Ovary (tissue), 9 donors: ENCODE measurements around the gene SLC1A7. TPM values are rescaled to one million over a fixed set of nuclear protein-coding genes. Genes with fewer than 3 reads are reported as not detected.

Experiments
- DNase-seq, 5 donors: peaks; one replicate each; pipeline ENCODE4 v3.0.0-alpha.2; 2019 to 2020
- H3K27ac ChIP-seq, 2 donors: fragments of 200-600 bp; one replicate each; pipeline versions ENCODE4 v1.5.1 to v1.8.0; 2019 to 2022
- H3K27me3 ChIP-seq: fragments of 200-600 bp; one replicate; pipeline ENCODE4 v1.8.0; 2022
- H3K36me3 ChIP-seq: fragments of 200-600 bp; sonication (generic); one replicate; pipeline ENCODE4 v1.5.1; 2019
- H3K4me1 ChIP-seq: one replicate; pipeline ENCODE4 v1.8.1; 2013; ENCODE audit warnings: mild to moderate bottlenecking, moderate library complexity; ENCODE audit not compliant: insufficient read depth
- H3K4me3 ChIP-seq: fragments of 200-600 bp; sonication (generic); one replicate; pipeline ENCODE4 v1.5.1; 2017
- H3K9me3 ChIP-seq, 2 donors: fragments of 200-600 bp in 1 of 2; sonication (generic) in 1 of 2; one replicate each; pipeline versions ENCODE4 v1.5.1 to v1.8.1; 2013 to 2019; ENCODE audit warnings: mild to moderate bottlenecking in 1 of 2, moderate library complexity in 1 of 2
- CTCF ChIP-seq, 3 donors: fragments of 450-650 bp in 2 of 3; fragments of 200-600 bp in 1 of 3; IDR thresholded peaks; one replicate each; pipeline versions ENCODE4 v1.5.1 to v1.8.0; 2016 to 2022; ENCODE audit warnings: antibody characterized with exemption in 3 of 3, mild to moderate bottlenecking in 1 of 3
- EP300 ChIP-seq: sonication (generic); formaldehyde crosslinking; IDR thresholded peaks from one replicate; pipeline ENCODE4 v1.6.1; 2017; ENCODE audit warnings: antibody characterized with exemption
- POLR2A ChIP-seq: fragments of 450-650 bp; IDR thresholded peaks from one replicate; pipeline ENCODE4 v1.6.1; 2017; ENCODE audit warnings: antibody characterized with exemption, mild to moderate bottlenecking, moderate library complexity
- WGBS, 3 donors: extraction: QIAGEN DNeasy Blood & Tissue Kit in 1 of 3; methylation state at CpG; one replicate each; pipeline versions ENCODE4 v1.1.5 to v1.1.7; 2013 to 2017; 5-methylcytosine and 5-hydroxymethylcytosine counted together
- intact Hi-C, 4 donors: fragments of 100-400 bp; cut with DNase I; formaldehyde crosslinking; loops; one replicate each; pipeline versions ENCODE4 v1.11.0 to v1.15.1; 2022 to 2023
- polyA plus RNA-seq, 2 donors: library from polyadenylated mRNA; stranded (reverse); fragments of 200-250 nt in 1 of 2; fragments of 350-450 nt in 1 of 2; fragmentation: Illumina TruSeq in 1 of 2; extraction: RNeasy Lipid Tissue Mini Kit (QIAGEN cat#74804) in 1 of 2; gene quantifications; one replicate each; pipeline ENCODE4 v1.2.3, GENCODE V29; 2013 to 2014
- total RNA-seq, 7 donors: library from RNA; depleted of rRNA in 2 of 7; stranded (reverse); fragments of >200 nt in 2 of 7; fragmentation: NEBNext Ultra II Directional in 3 of 7; extraction: Animal tissue kit (Norgen Biotek cat#: 25700) in 3 of 7; gene quantifications; one replicate each; pipeline versions ENCODE4 v1.1.0 to v1.2.4, GENCODE V29; 2016 to 2023
- donor health status: DM: no; HTN: no; CAD: no; lungs with moderate emphysema.
- donor health status: DM: no; HTN: no; CAD: no.
- donor health status: Bipolar disorder and iron deficiency.
- donor health status: DM: yes; HTN: yes; CAD: no.
- donor health status: DM: no; HTN: no; CAD: no.
- donor health status: DM: yes; HTN: yes; CAD: no.

Gene SLC1A7
- total and polyA plus RNA-seq, 9 donors, result 0.25 to 0.28 TPM; not detected in 7

DNA sequence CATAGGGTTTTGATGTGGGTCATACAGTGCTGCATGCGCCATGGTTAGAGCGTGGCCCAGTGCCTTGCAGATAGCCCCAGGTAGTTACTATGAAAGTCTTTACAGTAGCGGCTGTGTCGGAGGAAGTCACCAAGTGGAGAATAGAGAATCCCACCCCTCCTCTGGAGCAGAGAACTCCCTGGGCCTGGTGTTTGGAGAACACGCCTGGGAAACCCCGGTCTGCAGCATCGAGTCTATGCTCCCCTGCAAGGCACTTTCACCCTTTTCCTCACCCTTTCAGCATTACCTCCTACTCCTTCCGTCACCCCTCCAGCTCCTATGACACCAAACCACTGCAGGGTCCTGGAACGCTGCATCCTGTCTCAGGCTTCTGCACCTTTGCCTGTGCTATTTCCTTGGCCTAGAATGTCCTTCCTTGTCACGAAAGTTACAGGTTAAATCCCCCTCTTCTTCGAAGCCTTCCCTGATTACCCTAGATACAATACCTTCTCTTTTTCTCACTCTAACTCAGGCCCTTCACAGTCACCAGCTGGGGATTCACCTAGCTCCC lies 2.7 kb upstream of the SLC1A7 start:
- no peak overlapping the region for H3K27ac ChIP-seq
- 90 to 97% (median 90%) methylated on average over 11 of the region's 11 CpGs for WGBS, 3 donors

GRCh38 chr1:53144201-53144600 lies 1.8 kb upstream of the SLC1A7 start:
- intact Hi-C loops, result no loop called here
- TF ChIP-seq CTCF (IDR thresholded peaks at IDR 0.05) (no peak), EP300 (no peak), POLR2A (no peak)
- no peaks in the 10 kb centered on the region for H3K36me3 ChIP-seq

More for the DNA sequence above, 2.7 kb upstream of the SLC1A7 start:
- Histone ChIP-seq H3K9me3 (no peaks in the 10 kb centered on the region), H3K4me1 (peaks cover 16% of the 10 kb centered on the region), H3K36me3 (no peaks in the 10 kb centered on the region), H3K27me3 (no peaks in the 10 kb centered on the region), H3K4me3 (no peak overlapping the region)
- no peak for DNase-seq
- TF ChIP-seq POLR2A (no peak), EP300 (no peak), CTCF (IDR thresholded peaks at IDR 0.05) (no peak)
- intact Hi-C loops, result no loop called here

DNA sequence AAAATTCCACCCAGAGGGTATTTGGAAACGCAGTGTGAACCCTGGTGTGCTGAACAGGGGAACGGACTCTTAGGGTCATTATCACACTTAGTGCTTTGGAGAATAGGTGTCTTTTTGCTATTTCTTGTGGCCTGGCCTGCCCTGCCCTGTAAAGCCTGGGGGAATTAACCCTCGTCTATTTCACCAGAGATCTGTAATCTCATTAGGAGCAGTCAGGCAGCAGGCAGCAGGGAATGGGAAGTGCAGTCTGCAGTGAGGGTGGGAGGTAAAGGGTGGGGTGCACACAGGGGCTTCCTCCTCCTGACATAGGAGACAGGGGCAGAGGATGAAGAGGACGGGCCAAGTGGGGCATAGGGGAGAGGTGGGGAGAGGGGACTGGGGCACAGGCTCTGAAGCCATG lies 1.1 kb upstream of the SLC1A7 start:
- H3K4me1 ChIP-seq, result peaks cover 19% of the 10 kb centered on the region
- DNase-seq, result no peak
- TF ChIP-seq POLR2A (no peak), EP300 (no peak), CTCF (IDR thresholded peaks at IDR 0.05) (no peak)
- intact Hi-C loops, result no loop called here
- 80 to 95% (median 81%) methylated on average over 4 of the region's 4 CpGs for WGBS, 3 donors
- no peaks in the 10 kb centered on the region for H3K27me3 ChIP-seq
- no peaks in the 10 kb centered on the region for H3K36me3 ChIP-seq
- no peak overlapping the region for H3K27ac ChIP-seq
- H3K9me3 ChIP-seq, result no peaks in the 10 kb centered on the region
- no peak overlapping the region for H3K4me3 ChIP-seq

More at GRCh38 chr1:53144201-53144600, 1.8 kb upstream of the SLC1A7 start:
- Histone ChIP-seq H3K4me1 (peaks cover 19% of the 10 kb centered on the region), H3K27ac (no peak overlapping the region), H3K9me3 (no peaks in the 10 kb centered on the region), H3K27me3 (no peaks in the 10 kb centered on the region), H3K4me3 (no peak overlapping the region)
- DNase-seq, result no peak
- WGBS, 3 donors, result 67 to 84% (median 74%) methylated on average over 3 of the region's 3 CpGs

- peak overlapping the region in 1 of 2 donors; percentile 45 for H3K27ac ChIP-seq
- no peak for DNase-seq
- 82 to 86% (median 85%) methylated on average over 15 of the region's 15 CpGs for WGBS, 3 donors
Measured at GRCh38 chr1:53141487-53142055, 867 bp downstream of the SLC1A7 start.

More at GRCh38 chr1:53141487-53142055, 867 bp downstream of the SLC1A7 start:
- H3K4me1 ChIP-seq, result peaks cover 19% of the 10 kb centered on the region
- H3K27me3 ChIP-seq, result no peaks in the 10 kb centered on the region
- TF ChIP-seq EP300 (no peak), CTCF (IDR thresholded peaks at IDR 0.05) (no peak), POLR2A (no peak)
- H3K9me3 ChIP-seq, result no peaks in the 10 kb centered on the region
- no peak overlapping the region for H3K4me3 ChIP-seq
- intact Hi-C loops, result no loop called here
- H3K36me3 ChIP-seq, result no peaks in the 10 kb centered on the region
